WI38 (cell line): ENCODE data around the gene LOXL1.
A peak's percentile ranks its signal among the peaks of the same experiment; 100 is the strongest.

Experiments
- H3K4me3 ChIP-seq: 2 replicates; pipeline ENCODE4 v1.5.1; 2011; ENCODE audit warnings: low read depth, mild to moderate bottlenecking, control low read depth, low read length
- CTCF ChIP-seq: IDR thresholded peaks from 2 replicates; pipeline ENCODE4 v1.5.1; 2012; ENCODE audit warnings: low read depth, mild to moderate bottlenecking, control low read depth, low read length

Gene LOXL1

GRCh38 chr15:73926219-73927002 lies at the start of gene LOXL1:
Gene LOXL1, plus strand, starts transcription at chr15:73926462. Its CDS starts 322 bp downstream, at chr15:73926784.
- TF ChIP-seq CTCF = no peak
- H3K4me3 ChIP-seq = peak within 1 kb of the TSS; percentile 71

- no peak overlapping the region for H3K4me3 ChIP-seq
- TF ChIP-seq CTCF = no peak
Measured at GRCh38 chr15:73879426-73879825, 46.8 kb upstream of the LOXL1 start.

- H3K4me3 ChIP-seq = no peak overlapping the region
- TF ChIP-seq CTCF = no peak
Measured at GRCh38 chr15:73881579-73882320, 44.5 kb upstream of the LOXL1 start.

- no peak overlapping the region for H3K4me3 ChIP-seq
- TF ChIP-seq CTCF = no peak
Measured at GRCh38 chr15:73882761-73883419, 43.4 kb upstream of the LOXL1 start.

- no peak for TF ChIP-seq CTCF
- no peak overlapping the region for H3K4me3 ChIP-seq
Measured at GRCh38 chr15:73884159-73884558, 42.1 kb upstream of the LOXL1 start.

- TF ChIP-seq CTCF = no peak
- no peak overlapping the region for H3K4me3 ChIP-seq
Measured at GRCh38 chr15:73885954-73886700, 40.1 kb upstream of the LOXL1 start.
